H9 (cell line): Measurements from ENCODE around the gene KDM2B. TPM values are rescaled to one million over a fixed set of nuclear protein-coding genes. Genes with fewer than 3 reads are reported as not detected.
A peak's percentile ranks its signal among the peaks of the same experiment; 100 is the strongest.

ENCODE experiments used
- DNase-seq: peaks from one replicate; pipeline ENCODE4 v3.0.0-alpha.2; 2017
- H2AFZ ChIP-seq: one replicate; pipeline ENCODE4 v1.6.1; 2013; ENCODE audit warnings: mild to moderate bottlenecking, low read length, control low read depth, moderate library complexity
- H2AK5ac ChIP-seq: 2 replicates; pipeline ENCODE4 v1.6.1; 2013; ENCODE audit warnings: low read length, control low read depth, mixed read lengths; ENCODE audit not compliant: insufficient read length
- H2BK120ac ChIP-seq: one replicate; pipeline ENCODE4 v1.6.1; 2013; ENCODE audit warnings: low read depth, mild to moderate bottlenecking, low read length, control low read depth, inconsistent platforms; ENCODE audit not compliant: poor library complexity, severe bottlenecking
- H2BK12ac ChIP-seq: 2 replicates; pipeline ENCODE4 v1.6.1; 2013; ENCODE audit warnings: low read length, control low read depth, mixed read lengths, low read depth; ENCODE audit not compliant: insufficient read length
- H2BK15ac ChIP-seq: 2 replicates; pipeline ENCODE4 v1.6.1; 2013; ENCODE audit warnings: low read depth, low read length, control low read depth
- H2BK20ac ChIP-seq: one replicate; pipeline ENCODE4 v1.6.1; 2013; ENCODE audit warnings: low read depth, mild to moderate bottlenecking, low read length, control low read depth, inconsistent platforms; ENCODE audit not compliant: poor library complexity, severe bottlenecking
- H2BK5ac ChIP-seq: 2 replicates; pipeline ENCODE4 v1.6.1; 2013; ENCODE audit warnings: low read length, control low read depth, mixed read lengths; ENCODE audit not compliant: insufficient read length
- H3K14ac ChIP-seq: 2 replicates; pipeline ENCODE4 v1.6.1; 2013; ENCODE audit warnings: low read length, control low read depth; ENCODE audit not compliant: insufficient read depth
- H3K18ac ChIP-seq: 2 replicates; pipeline ENCODE4 v1.6.1; 2013; ENCODE audit warnings: low read depth, mild to moderate bottlenecking, mixed read lengths, low read length, control low read depth; ENCODE audit not compliant: insufficient read length
- H3K23ac ChIP-seq: 2 replicates; pipeline ENCODE4 v1.6.1; 2013; ENCODE audit warnings: low read length, control low read depth, mixed read lengths, low read depth; ENCODE audit not compliant: insufficient read length
- H3K23me2 ChIP-seq: 2 replicates; pipeline ENCODE4 v1.6.1; 2013; ENCODE audit warnings: low read depth, mild to moderate bottlenecking, mixed read lengths, low read length, control low read depth; ENCODE audit not compliant: insufficient read length, poor library complexity, severe bottlenecking
- H3K27ac ChIP-seq: 2 replicates; pipeline ENCODE4 v1.5.1; 2013; ENCODE audit warnings: low read length, control low read depth, mixed read lengths, low read depth; ENCODE audit not compliant: insufficient read length
- H3K27me3 ChIP-seq: 2 replicates; pipeline ENCODE4 v1.6.1; 2013; ENCODE audit warnings: low read length, control low read depth, inconsistent platforms; ENCODE audit not compliant: insufficient read depth
- H3K4ac ChIP-seq: 2 replicates; pipeline ENCODE4 v1.6.1; 2013; ENCODE audit warnings: low read depth, mild to moderate bottlenecking, control low read depth, inconsistent platforms, low read length, moderate library complexity
- H3K4me1 ChIP-seq: 2 replicates; pipeline ENCODE4 v1.6.1; 2013; ENCODE audit warnings: low read length, control low read depth, inconsistent platforms; ENCODE audit not compliant: insufficient read depth
- H3K4me2 ChIP-seq: 2 replicates; pipeline ENCODE4 v1.6.1; 2013; ENCODE audit warnings: low read length, control low read depth, mixed read lengths; ENCODE audit not compliant: insufficient read length, insufficient read depth
- H3K56ac ChIP-seq: 2 replicates; pipeline ENCODE4 v1.6.1; 2013; ENCODE audit warnings: low read depth, mild to moderate bottlenecking, mixed read lengths, low read length, control low read depth; ENCODE audit not compliant: insufficient read length
- H3K79me1 ChIP-seq: 2 replicates; pipeline ENCODE4 v1.6.1; 2013; ENCODE audit warnings: low read depth, mild to moderate bottlenecking, moderate library complexity, low read length, control low read depth, inconsistent platforms; ENCODE audit not compliant: insufficient read depth, poor library complexity, severe bottlenecking
- H3K79me2 ChIP-seq: 2 replicates; pipeline ENCODE4 v1.6.1; 2013; ENCODE audit warnings: low read length, control low read depth, inconsistent platforms; ENCODE audit not compliant: insufficient read depth
- H3K9ac ChIP-seq: 2 replicates; pipeline ENCODE4 v1.6.1; 2013; ENCODE audit warnings: low read length, control low read depth, mixed read lengths; ENCODE audit not compliant: insufficient read length; ENCODE audit errors: extremely low read depth
- H3K9me3 ChIP-seq: one replicate; pipeline ENCODE4 v1.6.1; 2013; ENCODE audit warnings: low read depth, low read length, inconsistent platforms; ENCODE audit not compliant: control insufficient read depth
- H3T11ph ChIP-seq: one replicate; pipeline ENCODE4 v1.6.1; 2013; ENCODE audit warnings: mild to moderate bottlenecking, low read length, control low read depth, inconsistent platforms
- H4K20me1 ChIP-seq: one replicate; pipeline ENCODE4 v1.6.1; 2013; ENCODE audit not compliant: control insufficient read depth, insufficient read length, insufficient read depth
- H4K5ac ChIP-seq: 2 replicates; pipeline ENCODE4 v1.6.1; 2013; ENCODE audit warnings: low read depth, mild to moderate bottlenecking, mixed read lengths, low read length, control low read depth; ENCODE audit not compliant: insufficient read length
- H4K8ac ChIP-seq: replicated peaks from 2 replicates; pipeline ENCODE4 v1.6.1; 2013; ENCODE audit warnings: low read length, control low read depth, mixed read lengths, low read depth; ENCODE audit not compliant: insufficient read length
- H4K91ac ChIP-seq: 2 replicates; pipeline ENCODE4 v1.6.1; 2013; ENCODE audit warnings: low read depth, mild to moderate bottlenecking, moderate library complexity, mixed read lengths, low read length, control low read depth; ENCODE audit not compliant: insufficient read length
- H3K27ac Mint-ChIP-seq, 3 experiments: 2 replicates in 2 of 3; 3 replicates in 1 of 3; pipeline ENCODE4 v1.8.0; 2020 to 2021; ENCODE audit warnings: mixed read lengths in 3 of 3, mild to moderate bottlenecking in 1 of 3, moderate library complexity in 1 of 3
- H3K27me3 Mint-ChIP-seq: 2 replicates; pipeline ENCODE4 v1.8.0; 2021; ENCODE audit warnings: low read depth, mild to moderate bottlenecking, moderate library complexity, mixed read lengths
- H3K36me3 Mint-ChIP-seq, 3 experiments: 2 replicates in 2 of 3; 3 replicates in 1 of 3; pipeline ENCODE4 v1.8.0; 2020 to 2021; ENCODE audit warnings: low read depth in 3 of 3, mixed read lengths in 3 of 3; ENCODE audit not compliant: insufficient read depth in 1 of 3
- H3K4me1 Mint-ChIP-seq, 2 experiments: 2 replicates each; pipeline ENCODE4 v1.8.0; 2020; ENCODE audit warnings: mixed read lengths in 2 of 2
- H3K4me3 Mint-ChIP-seq, 2 experiments: 2 replicates in 1 of 2; 3 replicates in 1 of 2; pipeline ENCODE4 v1.8.0; 2020 to 2021; ENCODE audit warnings: mild to moderate bottlenecking in 2 of 2, mixed read lengths in 2 of 2, moderate library complexity in 1 of 2
- H3K9me3 Mint-ChIP-seq, 2 experiments: 2 replicates in 1 of 2; 3 replicates in 1 of 2; pipeline ENCODE4 v1.8.0; 2020; ENCODE audit warnings: mild to moderate bottlenecking in 2 of 2, mixed read lengths in 2 of 2, moderate library complexity in 1 of 2
- WGBS: extraction: QIAGEN DNeasy Blood & Tissue Kit; methylation state at CpG from one replicate; pipeline ENCODE4 v1.1.7; 2013; ENCODE audit warnings: missing lambda C conversion rate, low lambda C conversion rate, mixed read lengths; ENCODE audit not compliant: insufficient read length; ENCODE audit errors: extremely low coverage; 5-methylcytosine and 5-hydroxymethylcytosine counted together
- total RNA-seq: library from RNA; stranded (reverse); gene quantifications from 2 replicates; pipeline ENCODE4 v1.2.1, GENCODE V29; 2021
- TF ChIP-seq, protein P1 (sequence below): fragments of 200-600 bp; sonication (generic); conservative IDR thresholded peaks from 3 replicates; pipeline ENCODE4 v1.8.0; 2021; ENCODE audit warnings: antibody characterized with exemption, mild to moderate bottlenecking

Gene KDM2B
- total RNA-seq, 1 experiment from 2014 or later: 143 TPM

DNA sequence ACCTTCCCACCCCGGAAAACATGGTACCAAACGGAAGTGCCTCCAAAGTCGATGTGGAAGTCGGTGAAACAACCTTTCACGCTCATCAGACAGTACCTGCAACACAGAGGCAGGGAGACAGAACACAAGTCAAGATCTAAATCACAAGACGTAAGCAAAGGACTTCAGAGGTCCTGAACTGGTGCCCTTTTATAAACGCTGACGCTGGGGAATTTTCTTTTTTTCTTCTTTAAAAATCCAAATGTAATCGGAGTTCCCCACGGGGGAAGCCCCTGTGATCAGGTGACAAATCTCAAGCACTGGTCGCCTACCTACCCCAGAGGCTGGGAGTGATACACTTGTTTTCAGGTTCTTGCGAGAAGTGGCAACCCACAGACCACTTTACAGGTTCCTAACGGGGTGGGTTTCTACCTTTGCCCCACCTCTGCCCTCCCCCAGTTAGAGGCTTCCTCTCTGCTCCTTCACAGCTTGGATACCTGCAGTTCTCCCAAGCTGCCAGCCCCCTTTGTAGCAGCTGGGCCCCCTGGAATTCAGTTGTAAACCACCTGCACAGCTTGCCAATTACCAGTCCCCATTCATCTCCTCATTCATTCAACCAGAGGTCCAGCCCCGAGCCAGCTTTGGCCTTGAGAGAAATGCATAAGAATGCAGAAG lies 46.2 kb downstream of the KDM2B start:
- Mint-ChIP-seq H3K4me1 (peaks cover 50 to 64% of the 10 kb centered on the region in 2 experiments), H3K27ac (peak overlapping the region in 2 of 3 experiments; percentile 26 to 36; a peak in 1 of 7 replicates), H3K9me3 (no peaks in the 10 kb centered on the region; a peak in 2 of 5 replicates), H3K36me3 (peaks cover 30 to 51% (median 45%) of the 10 kb centered on the region in 3 experiments), H3K4me3 (peak overlapping the region; percentile 34 to 66), H3K27me3 (peaks cover 16% of the 10 kb centered on the region)
- H3K9ac ChIP-seq: no peak overlapping the region
- H3K4ac ChIP-seq: no peak overlapping the region
- no peak overlapping the region for H2AFZ ChIP-seq
- H2BK12ac ChIP-seq: no peak overlapping the region
- H3K23me2 ChIP-seq: peaks cover 19% of the 10 kb centered on the region
- no peak overlapping the region for H4K5ac ChIP-seq
- no peak overlapping the region for H3K18ac ChIP-seq
- no peak overlapping the region for H2BK15ac ChIP-seq
- peaks cover 3% of the 10 kb centered on the region for H4K20me1 ChIP-seq
- no peaks in the 10 kb centered on the region for H3K9me3 ChIP-seq
- no peak overlapping the region for H3K14ac ChIP-seq
- H3K79me2 ChIP-seq: peaks cover 2% of the 10 kb centered on the region; the same call in 1 of the 2 replicates
- no CpG with 5 or more reads among the region's 14 CpGs for WGBS
- no peak overlapping the region for H2BK20ac ChIP-seq
- no peak overlapping the region for H3K4me2 ChIP-seq
- no peak overlapping the region for H2BK5ac ChIP-seq
- H4K8ac ChIP-seq: no peak overlapping the region
- H4K91ac ChIP-seq: no peak overlapping the region
- no peak overlapping the region for H2AK5ac ChIP-seq
- no peak overlapping the region for H3T11ph ChIP-seq
- peak; percentile 68 for DNase-seq
- no peaks in the 10 kb centered on the region for H3K27me3 ChIP-seq
- no peak overlapping the region for H3K23ac ChIP-seq
- no peak overlapping the region for H3K27ac ChIP-seq
- peaks cover 10% of the 10 kb centered on the region; the same call in 1 of the 2 replicates for H3K4me1 ChIP-seq
- TF ChIP-seq, protein P1, sequence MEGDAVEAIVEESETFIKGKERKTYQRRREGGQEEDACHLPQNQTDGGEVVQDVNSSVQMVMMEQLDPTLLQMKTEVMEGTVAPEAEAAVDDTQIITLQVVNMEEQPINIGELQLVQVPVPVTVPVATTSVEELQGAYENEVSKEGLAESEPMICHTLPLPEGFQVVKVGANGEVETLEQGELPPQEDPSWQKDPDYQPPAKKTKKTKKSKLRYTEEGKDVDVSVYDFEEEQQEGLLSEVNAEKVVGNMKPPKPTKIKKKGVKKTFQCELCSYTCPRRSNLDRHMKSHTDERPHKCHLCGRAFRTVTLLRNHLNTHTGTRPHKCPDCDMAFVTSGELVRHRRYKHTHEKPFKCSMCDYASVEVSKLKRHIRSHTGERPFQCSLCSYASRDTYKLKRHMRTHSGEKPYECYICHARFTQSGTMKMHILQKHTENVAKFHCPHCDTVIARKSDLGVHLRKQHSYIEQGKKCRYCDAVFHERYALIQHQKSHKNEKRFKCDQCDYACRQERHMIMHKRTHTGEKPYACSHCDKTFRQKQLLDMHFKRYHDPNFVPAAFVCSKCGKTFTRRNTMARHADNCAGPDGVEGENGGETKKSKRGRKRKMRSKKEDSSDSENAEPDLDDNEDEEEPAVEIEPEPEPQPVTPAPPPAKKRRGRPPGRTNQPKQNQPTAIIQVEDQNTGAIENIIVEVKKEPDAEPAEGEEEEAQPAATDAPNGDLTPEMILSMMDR: no peak
- H3K56ac ChIP-seq: no peak overlapping the region
- H2BK120ac ChIP-seq: no peak overlapping the region
- H3K79me1 ChIP-seq: no peaks in the 10 kb centered on the region
